ENCODE measurements around the gene GPC5. TPM values are rescaled to one million over a fixed set of nuclear protein-coding genes. Genes with fewer than 3 reads are reported as not detected.

Gene GPC5
- total RNA-seq, 1 experiment from 2014 or later, result 0.15 TPM

DNA sequence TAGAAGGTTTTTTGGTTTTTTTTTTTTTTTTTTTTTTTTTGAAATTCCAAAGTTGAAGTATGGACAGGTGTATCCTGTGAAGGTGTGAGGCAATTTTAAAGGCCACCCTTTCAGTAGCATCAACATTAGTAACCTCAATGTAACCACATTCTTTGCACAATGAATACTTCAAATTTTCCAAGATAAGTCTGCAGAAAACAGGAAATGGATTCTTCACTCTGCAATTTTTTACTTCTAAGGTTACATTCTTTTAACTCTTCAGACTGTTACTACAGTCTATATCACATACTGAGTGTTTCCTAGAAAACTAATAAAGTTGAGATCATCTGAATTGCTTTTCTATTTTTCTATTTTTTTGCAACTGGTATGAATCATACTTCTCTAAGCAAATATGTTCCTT, 1259.1 kb downstream of the GPC5 start:
- Histone ChIP-seq H3K14ac (ENCODE audit: insufficient read depth, low read length) (no peak overlapping the region), H2BK15ac (ENCODE audit: low read depth, low read length) (no peak overlapping the region), H4K20me1 (ENCODE audit: control insufficient read depth, insufficient read depth, insufficient read length) (no peaks in the 10 kb centered on the region), H2BK5ac (ENCODE audit: insufficient read length, low read length) (no peak overlapping the region), H3K27ac (ENCODE audit: insufficient read length, low read depth, low read length) (no peak overlapping the region), H4K5ac (ENCODE audit: insufficient read length, low read depth, low read length) (no peak overlapping the region), H2AK5ac (ENCODE audit: insufficient read length, low read length) (no peak overlapping the region), H3K18ac (ENCODE audit: insufficient read length, low read depth, low read length) (no peak overlapping the region), H4K91ac (ENCODE audit: insufficient read length, low read depth, low read length) (no peak overlapping the region), H3K9ac (ENCODE audit: extremely low read depth, insufficient read length, low read length) (no peak overlapping the region), H3K23me2 (ENCODE audit: insufficient read length, low read depth, low read length, poor library complexity, severe bottlenecking) (no peaks in the 10 kb centered on the region), H3K27me3 (ENCODE audit: insufficient read depth, low read length) (no peaks in the 10 kb centered on the region), H3K9me3 (ENCODE audit: control insufficient read depth, low read depth, low read length) (no peaks in the 10 kb centered on the region), H2BK20ac (ENCODE audit: low read depth, low read length, poor library complexity, severe bottlenecking) (no peak overlapping the region), H3K23ac (ENCODE audit: insufficient read length, low read depth, low read length) (no peak overlapping the region), H3K79me1 (ENCODE audit: insufficient read depth, low read depth, low read length, poor library complexity, severe bottlenecking) (no peaks in the 10 kb centered on the region), H3K79me2 (ENCODE audit: insufficient read depth, low read length) (no peaks in the 10 kb centered on the region), H4K8ac (replicated peaks; ENCODE audit: insufficient read length, low read depth, low read length) (no peak overlapping the region), H3K4ac (ENCODE audit: low read depth, low read length) (no peak overlapping the region), H3K4me2 (ENCODE audit: insufficient read depth, insufficient read length, low read length) (no peak overlapping the region), H3K4me1 (ENCODE audit: insufficient read depth, low read length) (no peaks in the 10 kb centered on the region), H2BK12ac (ENCODE audit: insufficient read length, low read depth, low read length) (no peak overlapping the region), H3K56ac (ENCODE audit: insufficient read length, low read depth, low read length) (no peak overlapping the region), H2AFZ (ENCODE audit: low read length) (no peak overlapping the region), H3T11ph (ENCODE audit: low read length) (no peak overlapping the region), H2BK120ac (ENCODE audit: low read depth, low read length, poor library complexity, severe bottlenecking) (no peak overlapping the region)
- DNase-seq, result no peak
- no peaks in the 10 kb centered on the region for H3K9me3 Mint-ChIP-seq
- H3K27me3 Mint-ChIP-seq (ENCODE audit: low read depth), result no peaks in the 10 kb centered on the region; the same call in 1 of the 2 replicates
- H3K4me1 Mint-ChIP-seq, result no peaks in the 10 kb centered on the region
- no peak overlapping the region for H3K27ac Mint-ChIP-seq
- TF ChIP-seq, protein P1, sequence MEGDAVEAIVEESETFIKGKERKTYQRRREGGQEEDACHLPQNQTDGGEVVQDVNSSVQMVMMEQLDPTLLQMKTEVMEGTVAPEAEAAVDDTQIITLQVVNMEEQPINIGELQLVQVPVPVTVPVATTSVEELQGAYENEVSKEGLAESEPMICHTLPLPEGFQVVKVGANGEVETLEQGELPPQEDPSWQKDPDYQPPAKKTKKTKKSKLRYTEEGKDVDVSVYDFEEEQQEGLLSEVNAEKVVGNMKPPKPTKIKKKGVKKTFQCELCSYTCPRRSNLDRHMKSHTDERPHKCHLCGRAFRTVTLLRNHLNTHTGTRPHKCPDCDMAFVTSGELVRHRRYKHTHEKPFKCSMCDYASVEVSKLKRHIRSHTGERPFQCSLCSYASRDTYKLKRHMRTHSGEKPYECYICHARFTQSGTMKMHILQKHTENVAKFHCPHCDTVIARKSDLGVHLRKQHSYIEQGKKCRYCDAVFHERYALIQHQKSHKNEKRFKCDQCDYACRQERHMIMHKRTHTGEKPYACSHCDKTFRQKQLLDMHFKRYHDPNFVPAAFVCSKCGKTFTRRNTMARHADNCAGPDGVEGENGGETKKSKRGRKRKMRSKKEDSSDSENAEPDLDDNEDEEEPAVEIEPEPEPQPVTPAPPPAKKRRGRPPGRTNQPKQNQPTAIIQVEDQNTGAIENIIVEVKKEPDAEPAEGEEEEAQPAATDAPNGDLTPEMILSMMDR (conservative IDR thresholded peaks at IDR 0.05), result no peak
- H3K36me3 Mint-ChIP-seq (ENCODE audit: insufficient read depth in 1 of 3, low read depth in 3 of 3), result no peaks in the 10 kb centered on the region
- no peak overlapping the region for H3K4me3 Mint-ChIP-seq

Measured in H9 (cell line).